HG03135 (cell line): ENCODE measurements around the gene TINAGL1.

Experiments used
- ATAC-seq: cut with Tn5 transposase; IDR thresholded peaks from one replicate; pipeline ENCODE4 v1.9.1; 2021; ENCODE audit warnings: mild to moderate bottlenecking, moderate library complexity; ENCODE audit not compliant: unreplicated experiment

Gene TINAGL1

GRCh38 chr1:31567956-31568570, 8.3 kb upstream of the TINAGL1 start:
- no peak for ATAC-seq

DNA sequence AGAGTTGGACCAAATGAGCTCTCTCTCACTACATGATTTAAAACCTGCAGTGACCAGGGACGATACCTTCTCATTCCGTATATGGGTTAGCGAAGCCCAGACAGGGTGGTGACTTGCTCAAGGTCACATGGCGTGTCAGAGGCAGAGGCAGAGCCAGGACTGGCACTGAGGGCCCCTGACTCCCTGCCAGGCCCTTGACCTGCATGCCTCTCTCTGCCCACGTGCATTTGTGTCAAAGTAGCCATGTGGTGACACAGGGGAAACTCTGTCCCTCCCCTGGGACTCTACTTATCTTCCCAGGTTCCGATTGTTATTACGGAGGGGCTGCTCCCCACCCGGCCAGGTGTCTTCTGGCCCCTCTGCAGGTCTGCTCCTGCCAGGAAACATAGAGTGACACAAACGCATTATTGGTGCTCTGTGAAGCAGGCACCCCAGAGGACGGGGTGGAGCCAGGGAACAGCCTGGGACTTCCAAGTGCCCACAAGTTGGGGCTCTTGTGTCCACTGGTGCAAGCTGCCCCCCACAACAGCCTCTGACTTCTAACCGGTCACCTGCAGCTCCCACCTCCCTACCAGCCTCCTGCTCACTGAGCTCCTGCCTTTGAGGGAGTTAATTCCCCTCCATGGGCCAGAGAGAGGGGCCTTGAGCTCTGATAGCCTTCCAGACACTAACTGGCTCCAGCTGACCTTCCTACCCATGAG, 7.3 kb upstream of the TINAGL1 start:
- ATAC-seq, result no peak

GRCh38 chr1:31569596-31570173, 6.6 kb upstream of the TINAGL1 start:
- no peak for ATAC-seq

DNA sequence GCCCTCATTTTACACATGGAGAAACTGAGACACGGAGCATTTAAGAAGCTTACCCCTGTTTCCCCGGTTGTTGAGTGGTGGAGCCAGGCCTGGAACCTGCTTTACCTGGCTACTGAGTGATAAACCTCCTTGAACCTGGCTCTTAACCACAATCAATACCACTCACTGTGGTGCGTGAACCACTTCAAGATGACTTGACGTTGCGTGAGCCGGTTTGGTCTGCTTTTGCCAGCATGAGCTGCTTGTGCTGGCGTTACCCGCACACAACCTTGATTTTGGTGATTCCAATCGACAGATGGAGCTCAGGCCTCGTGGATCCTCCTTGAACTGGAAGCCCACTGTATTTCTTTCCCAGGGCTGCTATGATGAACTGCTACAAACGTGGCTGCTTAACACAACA, 6.1 kb upstream of the TINAGL1 start:
- ATAC-seq, result no peak

DNA sequence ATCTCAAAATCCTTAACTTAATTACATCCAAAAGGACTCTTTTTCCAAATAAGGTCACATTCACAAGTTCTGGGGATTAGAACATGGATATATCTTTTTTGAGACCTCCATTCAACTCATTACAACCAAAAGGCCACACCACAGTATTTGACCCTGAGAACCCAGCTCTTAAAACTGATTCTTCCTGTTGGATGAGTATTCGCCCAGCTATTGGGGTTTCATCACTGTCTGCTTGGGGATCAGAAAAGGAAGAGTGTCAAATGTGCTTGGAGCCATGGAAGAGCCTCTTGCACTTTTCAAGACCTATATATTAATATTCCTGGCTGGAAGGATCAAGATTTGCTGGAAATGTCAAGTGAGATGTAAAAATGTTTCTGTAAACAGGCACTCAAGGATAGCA, 5.4 kb upstream of the TINAGL1 start:
- ATAC-seq, result no peak

GRCh38 chr1:31571340-31572295, 4.7 kb upstream of the TINAGL1 start:
- ATAC-seq, result no peak

- no peak for ATAC-seq
Observed at GRCh38 chr1:31572323-31573104, 3.8 kb upstream of the TINAGL1 start.

- ATAC-seq, result no peak
Observed at GRCh38 chr1:31573261-31573660, 3.1 kb upstream of the TINAGL1 start.

DNA sequence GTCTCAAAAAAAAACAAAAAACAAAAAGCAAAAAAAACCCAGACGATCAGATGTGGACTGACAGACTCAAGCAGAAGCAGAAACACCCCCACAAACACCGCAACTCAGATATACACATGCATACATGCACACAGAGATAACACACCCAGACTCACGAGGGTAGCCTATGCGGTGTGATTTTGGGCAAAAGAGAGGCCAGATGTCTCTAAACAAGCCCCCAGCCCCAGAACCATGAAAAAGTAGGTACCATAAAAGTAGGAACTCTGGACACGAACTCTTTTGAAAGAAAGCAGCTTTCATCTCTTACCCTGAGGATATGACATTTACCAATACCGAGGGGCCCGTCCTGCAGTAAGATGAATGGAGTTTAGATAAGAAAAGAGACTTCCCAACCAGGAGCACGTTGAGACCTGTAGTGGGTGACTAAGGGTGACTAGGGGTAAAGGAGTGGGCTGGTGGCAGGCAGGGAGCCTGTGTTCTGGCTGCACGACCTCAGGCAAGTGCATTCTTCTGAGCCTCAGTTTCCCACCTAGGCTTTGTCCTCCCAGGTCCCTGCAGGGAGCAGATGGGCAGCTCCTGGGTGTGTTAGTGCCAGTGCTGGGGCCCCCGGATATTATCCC, 1.5 kb upstream of the TINAGL1 start:
- no peak for ATAC-seq

DNA sequence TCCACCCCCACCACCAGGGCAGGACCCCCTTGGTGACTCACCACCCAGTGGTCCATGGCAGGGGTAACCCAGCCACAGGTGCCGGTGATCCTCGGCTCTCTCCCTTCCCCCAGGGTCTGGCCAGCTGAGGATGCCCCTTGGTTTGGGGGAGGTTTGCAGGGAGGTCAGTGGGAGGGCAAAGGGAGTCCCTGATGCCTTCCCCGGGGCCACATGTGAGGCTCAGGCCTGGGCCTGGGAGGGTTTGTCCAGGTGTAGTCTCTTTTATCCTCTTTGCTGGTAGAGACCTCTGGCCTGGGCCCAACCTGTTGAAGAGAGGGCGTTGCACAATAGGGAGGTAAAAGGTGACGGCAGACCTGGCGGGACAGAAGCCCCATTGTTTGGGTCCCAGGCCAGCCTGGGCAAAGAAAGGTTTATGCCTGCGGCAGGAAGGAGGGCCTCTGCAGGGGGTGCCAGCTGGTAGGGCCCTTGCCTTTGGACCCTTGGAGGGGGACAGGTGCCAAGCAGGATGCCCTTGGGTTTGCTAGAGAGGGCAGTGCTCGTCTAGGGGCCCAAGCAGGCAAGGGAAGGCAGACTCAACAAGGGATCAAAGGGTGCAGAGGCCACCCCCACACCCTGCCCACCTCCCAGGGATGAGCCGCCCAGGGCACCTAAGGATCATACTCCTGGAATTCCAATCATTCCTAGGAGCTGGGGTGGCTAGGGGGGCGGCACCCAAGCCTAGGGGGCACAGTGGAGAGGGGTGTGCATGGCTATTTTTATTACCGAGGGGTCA, 760 bp upstream of the TINAGL1 start:
- ATAC-seq, result no peak

- ATAC-seq, result no peak
Observed at GRCh38 chr1:31576743-31577455, 584 bp downstream of the TINAGL1 start.

- no peak for ATAC-seq
Observed at GRCh38 chr1:31577515-31578192, 1.3 kb downstream of the TINAGL1 start.

DNA sequence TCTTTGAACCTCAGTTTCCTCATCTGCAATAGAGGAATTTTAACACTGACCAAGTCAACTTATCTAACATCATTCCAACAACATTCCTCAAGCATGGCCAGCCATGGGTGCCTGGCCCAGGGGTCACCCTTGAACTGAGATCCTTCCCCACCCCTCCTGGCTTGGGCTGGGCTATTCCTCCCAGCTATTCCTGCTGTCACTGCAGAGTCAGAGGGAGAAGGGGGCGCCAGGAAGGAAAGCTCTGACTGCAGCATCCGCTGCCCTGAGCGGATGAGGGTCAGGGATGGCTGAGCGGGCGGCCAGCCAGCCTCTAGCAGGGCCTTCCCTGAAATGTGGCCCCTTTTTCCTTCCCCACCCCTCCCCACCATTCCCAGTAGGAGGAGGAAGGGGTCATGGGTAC, 3.1 kb downstream of the TINAGL1 start:
- ATAC-seq, result no peak

DNA sequence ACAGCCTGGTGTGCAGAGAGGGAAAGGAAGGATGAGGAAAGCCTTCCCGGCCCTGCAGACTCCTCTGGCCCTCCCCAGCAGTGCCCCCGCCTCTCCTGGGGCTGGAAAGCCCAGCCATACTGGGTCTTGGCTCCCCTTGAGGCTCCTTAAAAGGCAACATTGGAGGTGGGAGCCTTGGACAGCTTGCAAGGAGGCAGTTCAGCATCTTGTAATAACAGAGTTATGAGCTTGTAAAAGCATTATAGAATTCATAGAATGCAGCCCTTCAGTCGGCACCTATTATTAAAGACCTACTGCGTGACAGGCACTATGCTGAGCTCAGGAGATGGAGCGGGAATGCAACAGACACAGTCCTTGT, 4.2 kb downstream of the TINAGL1 start:
- no peak for ATAC-seq

DNA sequence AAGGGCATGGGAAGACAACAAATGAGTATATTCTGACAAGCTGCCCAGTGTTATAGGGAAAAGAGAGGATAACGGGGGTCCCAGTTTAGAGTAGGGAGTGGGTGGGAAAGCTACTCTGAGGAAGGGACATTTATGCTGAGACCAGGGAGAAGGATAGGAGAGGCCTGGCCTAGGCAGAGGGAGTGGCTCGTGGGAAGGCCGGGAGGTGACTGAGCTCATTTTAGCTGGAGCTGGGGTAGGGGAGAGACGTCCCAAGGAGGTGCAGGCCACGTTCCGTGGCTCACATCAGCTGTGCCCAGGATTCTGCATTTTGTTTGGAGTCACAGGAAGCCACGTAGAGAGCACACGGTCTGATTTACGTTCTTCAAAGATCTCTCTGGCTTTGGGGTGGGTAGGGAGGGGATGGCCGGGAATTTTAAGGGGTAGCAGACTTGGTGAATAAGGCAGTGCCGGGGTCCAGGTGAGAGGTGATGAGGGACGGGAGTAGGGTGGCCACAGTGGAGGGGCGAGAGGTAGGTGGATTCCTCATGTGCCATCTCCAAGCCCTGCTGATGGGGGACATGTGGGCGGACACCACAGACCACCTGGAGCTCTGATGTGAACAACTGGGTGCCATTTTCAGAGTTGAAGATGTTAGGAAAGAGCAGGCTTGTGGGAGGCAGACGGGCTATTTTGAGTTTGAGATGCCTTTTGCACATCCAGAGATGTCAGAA, 4.7 kb downstream of the TINAGL1 start:
- ATAC-seq, result no peak

DNA sequence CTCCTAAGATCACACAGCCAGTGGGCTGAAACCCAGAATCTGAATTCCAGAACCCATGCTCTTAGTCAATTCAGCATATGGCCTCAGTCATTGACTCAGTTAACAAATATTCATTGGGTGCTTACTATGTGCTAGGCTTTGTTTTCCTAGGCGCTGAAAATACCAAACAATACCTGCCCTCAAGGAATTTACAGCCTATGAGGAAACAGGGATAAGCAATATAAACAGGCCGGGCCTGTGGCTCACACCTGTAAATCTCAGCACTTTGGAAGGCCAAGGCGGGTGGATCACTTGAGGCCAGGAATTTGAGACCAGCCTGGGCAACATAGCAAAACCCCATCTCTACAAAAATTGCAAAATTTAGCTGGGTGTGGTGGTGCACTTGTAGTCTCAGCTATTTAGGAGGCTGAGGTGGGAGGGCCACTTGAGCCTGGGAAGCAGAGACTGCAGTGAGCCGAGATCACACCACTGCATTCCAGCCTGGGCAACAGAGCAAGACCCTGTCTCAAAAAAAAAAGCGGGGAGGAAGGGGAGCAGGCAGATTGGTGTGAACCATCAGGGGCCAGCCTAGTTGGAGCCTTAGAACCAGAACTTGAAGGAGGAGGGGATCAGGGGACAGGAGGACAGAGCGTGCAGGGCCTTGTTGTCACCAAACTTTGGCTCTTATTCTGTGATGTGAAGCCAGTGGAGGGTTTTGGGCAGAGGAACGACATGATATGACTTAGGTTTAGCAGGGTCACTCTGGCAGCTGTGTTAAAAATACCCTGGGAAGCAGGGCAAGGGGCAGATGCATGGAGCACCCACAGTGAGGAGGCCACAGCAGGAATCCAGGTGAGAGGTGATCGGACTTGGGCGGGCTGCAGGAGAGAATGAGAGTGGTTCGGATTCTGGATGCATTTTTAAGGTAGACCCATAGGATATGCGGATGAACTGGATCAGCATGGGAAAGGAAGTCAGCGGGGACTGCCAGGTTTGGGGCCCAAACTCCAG, 5.8 kb downstream of the TINAGL1 start:
- ATAC-seq, result no peak
